Measurements from ENCODE around the gene CDH13. TPM values are rescaled to one million over a fixed set of nuclear protein-coding genes. Genes with fewer than 3 reads are reported as not detected.

The CDH13 gene
- total and polyA plus RNA-seq, 9 of the 15 experiments (the other 6 are each of a cell fraction or from before 2014, with no cell fraction given) = 0.03 TPM; not detected in 8

- in situ Hi-C loops (cut with MboI) = no loop called here
- TF ChIP-seq MIER1 (IDR thresholded peaks at IDR 0.05; ENCODE audit: low read depth) (no peak), BACH1 (tag; IDR thresholded peaks at IDR 0.05) (peak; percentile 88; the same call in 1 of the 2 replicates), FOSL1 (tag; conservative IDR thresholded peaks at IDR 0.05) (0 out of 2 replicates have a peak, but pooled peaks have one; percentile 17), CHCHD3 (CRISPR knock-in tag; IDR thresholded peaks at IDR 0.05) (no peak), MAFG (tag; conservative IDR thresholded peaks at IDR 0.05) (peak; percentile 98), YY1 (IDR thresholded peaks at IDR 0.05; ENCODE audit: borderline replicate concordance in 1 of 3, control insufficient read depth in 1 of 3, extremely low read depth in 1 of 3, insufficient read depth in 3 of 3, insufficient read length in 1 of 3, insufficient replicate concordance in 2 of 3, low read depth in 1 of 3, low read length in 2 of 3) (no peak), C11orf30 (IDR thresholded peaks at IDR 0.05; ENCODE audit: low read depth) (peak; percentile 99), MAFK (IDR thresholded peaks at IDR 0.05; ENCODE audit: low read length) (peak; percentile 96), SFPQ (IDR thresholded peaks at IDR 0.05; ENCODE audit: low read depth, low read length) (no peak), ARID1B (IDR thresholded peaks at IDR 0.05) (peak; percentile 51), ZNF316 (IDR thresholded peaks at IDR 0.05) (peak; percentile 99), BRD9 (IDR thresholded peaks at IDR 0.05; ENCODE audit: low read depth, partially characterized antibody) (no peak), SMARCA4 (IDR thresholded peaks at IDR 0.05) (peak; percentile 38; the same call in 1 of the 2 replicates), SMARCE1 (IDR thresholded peaks at IDR 0.05) (peak; percentile 24; the same call in 1 of the 2 replicates), JUND (IDR thresholded peaks at IDR 0.05; ENCODE audit: borderline replicate concordance, low read depth, low read length) (peak; percentile 55), JUND (tag; IDR thresholded peaks at IDR 0.05; ENCODE audit: borderline replicate concordance, low read depth, low read length) (peak; percentile 54; the same call in 1 of the 3 replicates), HNRNPL (IDR thresholded peaks at IDR 0.05; ENCODE audit: low read depth, low read length) (no peak), PHF21A (IDR thresholded peaks at IDR 0.05; ENCODE audit: borderline replicate concordance, low read depth) (no peak)
- TF ChIP-seq, protein P1, sequence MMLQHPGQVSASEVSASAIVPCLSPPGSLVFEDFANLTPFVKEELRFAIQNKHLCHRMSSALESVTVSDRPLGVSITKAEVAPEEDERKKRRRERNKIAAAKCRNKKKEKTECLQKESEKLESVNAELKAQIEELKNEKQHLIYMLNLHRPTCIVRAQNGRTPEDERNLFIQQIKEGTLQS (IDR thresholded peaks at IDR 0.05) = peak; percentile 71
- TF ChIP-seq, protein P1 (CRISPR knock-in tag; conservative IDR thresholded peaks at IDR 0.05) = no peak
- TF ChIP-seq, protein P2, sequence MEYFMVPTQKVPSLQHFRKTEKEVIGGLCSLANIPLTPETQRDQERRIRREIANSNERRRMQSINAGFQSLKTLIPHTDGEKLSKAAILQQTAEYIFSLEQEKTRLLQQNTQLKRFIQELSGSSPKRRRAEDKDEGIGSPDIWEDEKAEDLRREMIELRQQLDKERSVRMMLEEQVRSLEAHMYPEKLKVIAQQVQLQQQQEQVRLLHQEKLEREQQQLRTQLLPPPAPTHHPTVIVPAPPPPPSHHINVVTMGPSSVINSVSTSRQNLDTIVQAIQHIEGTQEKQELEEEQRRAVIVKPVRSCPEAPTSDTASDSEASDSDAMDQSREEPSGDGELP (CRISPR knock-in tag; IDR thresholded peaks at IDR 0.05; ENCODE audit: borderline replicate concordance) = peak; percentile 14; the same call in 1 of the 2 replicates
Observed at GRCh38 chr16:83785455-83785854, 1158.7 kb downstream of the CDH13 start.

More at GRCh38 chr16:83785455-83785854, 1158.7 kb downstream of the CDH13 start:
- peak; percentile 69 for FAIRE-seq
- H3K27me3 ChIP-seq (ENCODE audit: control insufficient read depth in 2 of 2, insufficient read depth in 2 of 2, low read length in 2 of 2) = peaks cover 18 to 33% of the 10 kb centered on the region in 2 experiments
- peak; percentile 53 to 70 (median 54) for DNase-seq (ENCODE audit: extremely low read depth in 1 of 4, low spot score in 3 of 4)
- POLR2A ChIA-PET = interaction anchor here (0.7 kb wide), 1 partner anchor 90 kb away, joined by 3 read pairs; no protein-coding TSS in a partner anchor
- CTCF ChIA-PET (ENCODE audit: low intra/inter-chr PET ratio) = no interaction called here
- H3K9me1 ChIP-seq (ENCODE audit: control insufficient read depth, insufficient read depth, low read length) = no peaks in the 10 kb centered on the region
- intact Hi-C loops (cut with micrococcal nuclease) = no loop called here
- BruUV-seq (replicated peaks) = no TSS peak
- H3K4me2 ChIP-seq (ENCODE audit: insufficient read depth, low read length) = peak overlapping the region; percentile 33; the same call in 1 of the 2 replicates
- H3K4me3 ChIP-seq = no peak overlapping the region
- no peak overlapping the region for H3K27ac ChIP-seq (ENCODE audit: extremely low read depth, low read depth, low read length)
- peaks cover 0 to 10% of the 10 kb centered on the region in 2 experiments; a peak in 2 of 5 replicates for H3K4me1 ChIP-seq (replicated peaks in 1 of 2; ENCODE audit: control insufficient read depth in 2 of 2, insufficient read depth in 2 of 2, low read length in 2 of 2)
- no peaks in the 10 kb centered on the region for H3K36me3 ChIP-seq (ENCODE audit: control insufficient read depth, insufficient read depth, low read length)
- H3K79me2 ChIP-seq (ENCODE audit: control insufficient read depth, insufficient read depth, low read length) = no peaks in the 10 kb centered on the region
- 5% methylated on average over 2 of the region's 2 CpGs for WGBS (ENCODE audit: insufficient coverage, low coverage, missing lambda C conversion rate)
- peak; percentile 93 for ATAC-seq
- no peaks in the 10 kb centered on the region for H4K20me1 ChIP-seq (replicated peaks; ENCODE audit: control insufficient read depth, insufficient read depth, low read length)
- H3K9me3 ChIP-seq (replicated peaks; ENCODE audit: control insufficient read depth, insufficient read depth, low read depth, low read length) = no peaks in the 10 kb centered on the region
- H3K9ac ChIP-seq (ENCODE audit: insufficient read depth in 1 of 2, low read depth in 2 of 2, low read length in 2 of 2) = no peak overlapping the region
- H2AFZ ChIP-seq (ENCODE audit: low read depth, low read length) = 0 out of 2 replicates have a peak overlapping the region, but pooled peaks have one; percentile 1

Measured in K562 (cell line).